ENCODE measurements around the gene CELSR3. TPM values are rescaled to one million over a fixed set of nuclear protein-coding genes. Genes with fewer than 3 reads are reported as not detected.

The CELSR3 gene
- total RNA-seq, 1 donor: 1.7 TPM

- peak overlapping the region; percentile 83 for H3K4me3 ChIP-seq (ENCODE audit: low read depth, low read length)
- no peak for TF ChIP-seq CTCF (IDR thresholded peaks at IDR 0.05; ENCODE audit: insufficient read depth, low read depth, low read length)
- peak; percentile 50 for DNase-seq (ENCODE audit: low read depth)
Observed at GRCh38 chr3:48684480-48685143, 21.9 kb upstream of the CELSR3 start.

- no peak for TF ChIP-seq CTCF (IDR thresholded peaks at IDR 0.05; ENCODE audit: insufficient read depth, low read depth, low read length)
Observed at GRCh38 chr3:48684054-48684349, 21.3 kb upstream of the CELSR3 start.

GRCh38 chr3:48682786-48683185, 20.1 kb upstream of the CELSR3 start:
- H3K4me3 ChIP-seq (ENCODE audit: low read depth, low read length): no peak overlapping the region
- TF ChIP-seq CTCF (IDR thresholded peaks at IDR 0.05; ENCODE audit: insufficient read depth, low read depth, low read length): no peak
- DNase-seq (ENCODE audit: low read depth): no peak

More at GRCh38 chr3:48684054-48684349, 21.3 kb upstream of the CELSR3 start:
- H3K4me3 ChIP-seq (ENCODE audit: low read depth, low read length): peak overlapping the region; percentile 83
- DNase-seq (ENCODE audit: low read depth): peak; percentile 50

GRCh38 chr3:48681974-48682610, 19.4 kb upstream of the CELSR3 start:
- DNase-seq (ENCODE audit: low read depth): no peak
- no peak overlapping the region for H3K4me3 ChIP-seq (ENCODE audit: low read depth, low read length)
- no peak for TF ChIP-seq CTCF (IDR thresholded peaks at IDR 0.05; ENCODE audit: insufficient read depth, low read depth, low read length)

GRCh38 chr3:48681541-48681880, 18.8 kb upstream of the CELSR3 start:
- no peak overlapping the region for H3K4me3 ChIP-seq (ENCODE audit: low read depth, low read length)
- no peak for DNase-seq (ENCODE audit: low read depth)
- no peak for TF ChIP-seq CTCF (IDR thresholded peaks at IDR 0.05; ENCODE audit: insufficient read depth, low read depth, low read length)

GRCh38 chr3:48680811-48681540, 18.3 kb upstream of the CELSR3 start:
- no peak for TF ChIP-seq CTCF (IDR thresholded peaks at IDR 0.05; ENCODE audit: insufficient read depth, low read depth, low read length)
- no peak for DNase-seq (ENCODE audit: low read depth)
- H3K4me3 ChIP-seq (ENCODE audit: low read depth, low read length): no peak overlapping the region

Data from fibroblast of villous mesenchyme (primary cell).